CD8-positive, alpha-beta memory T cell (primary cell): ENCODE measurements around the gene EXOC4. TPM values are rescaled to one million over a fixed set of nuclear protein-coding genes. Genes with fewer than 3 reads are reported as not detected.

Experiments
- CTCF ChIA-PET: fragments of 350-600 bp; sonication (Branson Sonifier 250); formaldehyde crosslinking; loops from one replicate; lab custom pipeline; 2021; ENCODE audit warnings: antibody characterized with exemption; lab: Charles Lee
- POLR2A ChIA-PET: fragments of 350-600 bp; sonication (Branson Sonifier 250); formaldehyde crosslinking; loops from one replicate; lab custom pipeline; 2021; ENCODE audit warnings: antibody characterized with exemption; lab: Charles Lee
- DNase-seq, 5 donors: peaks; one replicate each; pipeline versions ENCODE4 v3.0.0 to v3.0.0-alpha.2; 2020 to 2022; ENCODE audit warnings: mixed read lengths in 1 of 5
- H3K27ac ChIP-seq: one replicate; pipeline ENCODE4 v1.7.0; 2013; ENCODE audit warnings: low read depth, mild to moderate bottlenecking, low read length, moderate library complexity
- H3K27me3 ChIP-seq: 2 replicates; pipeline ENCODE4 v1.7.0; 2013; ENCODE audit warnings: low read length, mild to moderate bottlenecking; ENCODE audit not compliant: insufficient read depth, poor library complexity, severe bottlenecking
- H3K36me3 ChIP-seq: 2 replicates; pipeline ENCODE4 v1.7.0; 2013; ENCODE audit warnings: mild to moderate bottlenecking, low read length, moderate library complexity; ENCODE audit not compliant: insufficient read depth
- H3K4me1 ChIP-seq: 2 replicates; pipeline ENCODE4 v1.7.0; 2013; ENCODE audit warnings: mild to moderate bottlenecking, low read length, moderate library complexity; ENCODE audit not compliant: insufficient read depth
- H3K4me3 ChIP-seq: 2 replicates; pipeline ENCODE4 v1.7.0; 2013; ENCODE audit warnings: mild to moderate bottlenecking, low read length
- H3K9me3 ChIP-seq: 2 replicates; pipeline ENCODE4 v1.7.0; 2013; ENCODE audit warnings: mild to moderate bottlenecking, low read length
- H3K27ac Mint-ChIP-seq, 8 donors: one replicate each; pipeline ENCODE4 v1.8.0; 2020 to 2021; ENCODE audit warnings: mixed read lengths in 8 of 8, mild to moderate bottlenecking in 6 of 8, inconsistent platforms in 3 of 8, moderate library complexity in 3 of 8
- H3K27me3 Mint-ChIP-seq, 2 donors: one replicate each; pipeline ENCODE4 v1.8.0; 2020 to 2021; ENCODE audit warnings: mixed read lengths in 2 of 2, mild to moderate bottlenecking in 1 of 2, moderate library complexity in 1 of 2
- H3K36me3 Mint-ChIP-seq, 3 donors: one replicate each; pipeline ENCODE4 v1.8.0; 2020 to 2021; ENCODE audit warnings: mixed read lengths in 3 of 3, inconsistent platforms in 1 of 3, mild to moderate bottlenecking in 1 of 3
- H3K4me1 Mint-ChIP-seq, 3 donors: one replicate each; pipeline ENCODE4 v1.8.0; 2020 to 2021; ENCODE audit warnings: mixed read lengths in 3 of 3, inconsistent platforms in 1 of 3, mild to moderate bottlenecking in 1 of 3
- H3K4me3 Mint-ChIP-seq, 7 donors: one replicate each; pipeline ENCODE4 v1.8.0; 2020 to 2021; ENCODE audit warnings: mixed read lengths in 7 of 7, mild to moderate bottlenecking in 6 of 7, moderate library complexity in 4 of 7, inconsistent platforms in 2 of 7
- H3K9me3 Mint-ChIP-seq, 5 donors: one replicate each; pipeline ENCODE4 v1.8.0; 2020 to 2022; ENCODE audit warnings: mixed read lengths in 5 of 5, mild to moderate bottlenecking in 3 of 5, moderate library complexity in 2 of 5, inconsistent platforms in 1 of 5
- polyA plus RNA-seq: library from polyadenylated mRNA; unstranded; fragments of 300-500 nt; fragmentation: Illumina TruSeq; gene quantifications from one replicate; pipeline ENCODE4 v1.2.3, GENCODE V29; 2021
- total RNA-seq, 2 experiments: library from RNA; stranded (reverse); gene quantifications; one replicate each; pipeline ENCODE4 v1.2.3, GENCODE V29; 2021

The EXOC4 gene
- total and polyA plus RNA-seq, 3 experiments from 2014 or later, result 34.5 to 53.2 (median 50.3) TPM

DNA sequence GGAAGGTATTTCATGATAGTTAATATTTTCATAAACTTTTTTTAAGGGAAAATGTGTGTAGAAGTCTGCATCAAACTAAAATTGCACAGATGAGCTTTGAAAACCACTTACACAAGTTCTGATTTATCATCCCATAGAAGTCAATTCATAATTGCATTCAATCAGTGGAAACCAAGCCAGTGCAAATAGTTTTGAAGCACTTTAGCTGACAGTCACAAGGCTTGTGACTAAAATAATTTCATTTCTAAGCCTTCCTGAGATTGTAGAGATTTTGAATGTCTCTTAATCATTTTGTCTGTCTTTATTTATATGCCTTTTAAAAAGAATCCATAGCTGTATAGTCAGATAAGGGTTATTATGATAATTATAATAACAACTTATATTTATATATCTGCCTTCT lies 41.4 kb downstream of the EXOC4 start:
- Histone ChIP-seq H3K4me1 (no peaks in the 10 kb centered on the region), H3K4me3 (no peak overlapping the region), H3K36me3 (peaks cover 6% of the 10 kb centered on the region), H3K27ac (no peak overlapping the region), H3K27me3 (no peaks in the 10 kb centered on the region), H3K9me3 (no peaks in the 10 kb centered on the region)
- no peaks in the 10 kb centered on the region for H3K27me3 Mint-ChIP-seq
- H3K36me3 Mint-ChIP-seq, result peaks cover 14 to 40% (median 21%) of the 10 kb centered on the region in 3 donors
- H3K4me3 Mint-ChIP-seq, result no peak overlapping the region
- no peak overlapping the region for H3K27ac Mint-ChIP-seq
- peaks cover 20 to 56% (median 22%) of the 10 kb centered on the region in 3 donors for H3K4me1 Mint-ChIP-seq
- no peaks in the 10 kb centered on the region for H3K9me3 Mint-ChIP-seq
- no peak for DNase-seq
- CTCF ChIA-PET, result no interaction called here
- POLR2A ChIA-PET, result no interaction called here

DNA sequence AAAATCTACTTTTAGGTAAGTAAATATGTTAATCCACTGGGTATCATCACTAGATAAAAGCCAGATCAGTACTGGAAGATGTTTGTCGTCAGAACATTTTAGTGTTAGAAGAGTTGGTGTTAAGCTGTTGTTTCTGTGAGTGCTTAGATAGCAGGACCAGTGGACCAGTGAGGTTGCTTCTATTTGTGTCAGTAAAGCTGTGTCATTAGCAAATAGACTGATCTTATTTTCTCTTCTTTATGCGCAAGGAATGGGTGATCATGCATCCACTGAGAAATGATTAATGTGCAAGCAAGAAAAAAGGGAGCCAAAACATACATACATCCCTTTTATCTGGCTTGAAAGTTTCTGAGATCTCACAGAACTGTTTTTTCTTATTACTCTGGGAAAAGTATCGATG lies 42.6 kb downstream of the EXOC4 start:
- Histone ChIP-seq H3K4me1 (no peaks in the 10 kb centered on the region), H3K4me3 (no peak overlapping the region), H3K27ac (no peak overlapping the region), H3K27me3 (no peaks in the 10 kb centered on the region), H3K36me3 (no peaks in the 10 kb centered on the region), H3K9me3 (no peaks in the 10 kb centered on the region)
- DNase-seq, result no peak
- Mint-ChIP-seq H3K4me3 (no peak overlapping the region), H3K36me3 (peaks cover 5 to 28% (median 14%) of the 10 kb centered on the region in 3 donors), H3K27me3 (no peaks in the 10 kb centered on the region), H3K4me1 (peaks cover 23 to 50% (median 26%) of the 10 kb centered on the region in 3 donors), H3K9me3 (no peaks in the 10 kb centered on the region), H3K27ac (no peak overlapping the region)
- POLR2A ChIA-PET, result no interaction called here
- CTCF ChIA-PET, result no interaction called here

DNA sequence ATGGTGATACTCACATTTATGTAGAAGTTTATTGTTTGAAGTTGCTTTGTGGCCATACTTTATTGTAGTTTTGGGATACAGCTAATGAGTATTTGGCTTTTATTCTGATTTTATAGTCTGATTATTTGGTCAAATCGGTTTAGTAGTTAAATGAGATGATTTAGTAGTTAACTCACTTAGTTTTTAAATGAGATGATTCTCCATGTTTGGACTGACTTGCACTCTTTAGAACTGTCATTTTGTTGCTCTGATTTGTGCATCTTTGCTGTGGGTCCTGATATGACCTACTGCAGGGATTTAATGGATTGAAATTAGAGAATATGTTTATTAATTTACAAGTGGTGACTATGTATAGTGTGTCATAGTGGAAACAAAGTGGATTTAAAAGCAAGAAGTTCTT lies 44.2 kb downstream of the EXOC4 start:
- Histone ChIP-seq H3K9me3 (no peaks in the 10 kb centered on the region), H3K27me3 (no peaks in the 10 kb centered on the region), H3K27ac (no peak overlapping the region), H3K4me1 (no peaks in the 10 kb centered on the region), H3K4me3 (no peak overlapping the region), H3K36me3 (no peaks in the 10 kb centered on the region)
- DNase-seq, result no peak
- H3K4me3 Mint-ChIP-seq, result no peak overlapping the region
- peaks cover 0 to 18% (median 12%) of the 10 kb centered on the region in 3 donors for H3K36me3 Mint-ChIP-seq
- no peak overlapping the region for H3K27ac Mint-ChIP-seq
- no peaks in the 10 kb centered on the region for H3K9me3 Mint-ChIP-seq
- CTCF ChIA-PET, result no interaction called here
- POLR2A ChIA-PET, result no interaction called here
- H3K4me1 Mint-ChIP-seq, result peaks cover 14 to 41% (median 25%) of the 10 kb centered on the region in 3 donors
- no peaks in the 10 kb centered on the region for H3K27me3 Mint-ChIP-seq

DNA sequence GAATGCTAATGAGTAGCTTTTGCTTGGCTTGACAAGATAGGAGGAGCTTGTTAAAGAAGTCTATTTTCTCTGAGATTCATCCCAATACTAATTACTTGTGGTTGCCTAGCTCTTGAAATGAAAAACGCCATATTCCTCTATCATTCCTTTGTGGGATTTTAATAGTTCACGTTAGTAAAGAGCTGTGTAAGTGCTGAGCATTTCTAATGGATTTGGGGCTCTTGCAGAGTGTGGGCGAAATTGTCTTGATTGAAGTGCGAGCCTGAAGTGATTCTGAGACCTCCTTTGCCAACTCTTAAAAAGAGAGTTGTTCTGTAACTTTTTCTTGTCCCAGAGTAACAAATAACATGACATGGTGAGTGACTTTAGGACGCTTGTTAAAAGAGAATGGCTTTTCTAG lies 45.2 kb downstream of the EXOC4 start:
- Histone ChIP-seq H3K4me3 (no peak overlapping the region), H3K27ac (no peak overlapping the region), H3K36me3 (no peaks in the 10 kb centered on the region), H3K9me3 (no peaks in the 10 kb centered on the region), H3K4me1 (no peaks in the 10 kb centered on the region), H3K27me3 (no peaks in the 10 kb centered on the region)
- no peaks in the 10 kb centered on the region for H3K9me3 Mint-ChIP-seq
- CTCF ChIA-PET, result no interaction called here
- H3K36me3 Mint-ChIP-seq, result peaks cover 0 to 11% (median 9%) of the 10 kb centered on the region in 3 donors
- no peaks in the 10 kb centered on the region for H3K27me3 Mint-ChIP-seq
- DNase-seq, result no peak
- POLR2A ChIA-PET, result no interaction called here
- peaks cover 11 to 33% (median 19%) of the 10 kb centered on the region in 3 donors for H3K4me1 Mint-ChIP-seq
- no peak overlapping the region for H3K27ac Mint-ChIP-seq
- H3K4me3 Mint-ChIP-seq, result no peak overlapping the region

DNA sequence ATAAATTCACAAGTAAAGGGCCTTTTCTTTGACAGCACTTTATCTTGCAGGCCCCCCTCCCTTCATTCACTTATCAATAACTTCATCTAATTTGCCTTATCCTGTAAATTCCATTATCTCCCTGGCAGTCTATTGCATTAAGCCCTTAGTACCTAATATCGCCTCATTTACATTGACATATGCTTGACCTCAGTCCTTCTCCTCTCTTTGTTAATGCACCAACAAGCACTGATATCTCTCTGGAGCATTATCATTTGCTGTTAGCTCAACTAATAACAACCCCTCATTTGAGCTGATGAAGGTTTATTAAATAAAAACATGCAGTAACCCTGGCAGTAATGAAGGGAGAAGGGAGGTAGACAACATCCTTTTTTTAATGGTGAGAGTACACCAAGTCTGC lies 46.8 kb downstream of the EXOC4 start:
- Histone ChIP-seq H3K27me3 (no peaks in the 10 kb centered on the region), H3K4me1 (no peaks in the 10 kb centered on the region), H3K36me3 (no peaks in the 10 kb centered on the region), H3K27ac (no peak overlapping the region), H3K9me3 (no peaks in the 10 kb centered on the region), H3K4me3 (no peak overlapping the region)
- no peak overlapping the region for H3K27ac Mint-ChIP-seq
- H3K27me3 Mint-ChIP-seq, result no peaks in the 10 kb centered on the region
- peaks cover 0 to 10% (median 8%) of the 10 kb centered on the region in 3 donors for H3K36me3 Mint-ChIP-seq
- H3K9me3 Mint-ChIP-seq, result no peaks in the 10 kb centered on the region
- peaks cover 10 to 30% (median 26%) of the 10 kb centered on the region in 3 donors for H3K4me1 Mint-ChIP-seq
- ChIA-PET POLR2A (no interaction called here), CTCF (no interaction called here)
- no peak for DNase-seq
- no peak overlapping the region for H3K4me3 Mint-ChIP-seq

DNA sequence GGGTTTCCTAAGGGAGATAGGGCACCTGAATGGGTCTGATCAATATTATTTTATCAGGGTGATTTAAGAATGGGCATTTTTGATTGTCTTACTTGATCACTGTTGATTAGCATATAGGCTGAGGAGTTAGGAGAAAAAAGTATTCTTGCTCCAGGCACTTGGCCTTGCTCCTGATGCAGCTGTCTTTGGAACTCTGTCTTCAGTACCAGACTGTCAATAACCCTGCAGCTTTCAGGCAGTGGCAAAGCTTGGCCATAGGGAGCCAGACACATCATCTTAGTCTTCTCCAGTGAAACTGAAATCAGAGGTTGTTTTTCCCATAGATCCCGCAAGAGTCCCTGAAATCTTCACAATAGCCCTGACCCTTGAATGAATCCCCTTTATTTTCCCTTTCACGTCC lies 47.2 kb downstream of the EXOC4 start:
- DNase-seq, result no peak
- Histone ChIP-seq H3K9me3 (no peaks in the 10 kb centered on the region), H3K36me3 (no peaks in the 10 kb centered on the region), H3K4me1 (no peaks in the 10 kb centered on the region), H3K27me3 (no peaks in the 10 kb centered on the region), H3K27ac (no peak overlapping the region), H3K4me3 (no peak overlapping the region)
- Mint-ChIP-seq H3K4me3 (no peak overlapping the region), H3K27ac (no peak overlapping the region), H3K4me1 (peaks cover 9 to 30% (median 26%) of the 10 kb centered on the region in 3 donors), H3K27me3 (no peaks in the 10 kb centered on the region), H3K36me3 (peaks cover 0 to 14% (median 9%) of the 10 kb centered on the region in 3 donors), H3K9me3 (no peaks in the 10 kb centered on the region)
- ChIA-PET POLR2A (no interaction called here), CTCF (no interaction called here)

DNA sequence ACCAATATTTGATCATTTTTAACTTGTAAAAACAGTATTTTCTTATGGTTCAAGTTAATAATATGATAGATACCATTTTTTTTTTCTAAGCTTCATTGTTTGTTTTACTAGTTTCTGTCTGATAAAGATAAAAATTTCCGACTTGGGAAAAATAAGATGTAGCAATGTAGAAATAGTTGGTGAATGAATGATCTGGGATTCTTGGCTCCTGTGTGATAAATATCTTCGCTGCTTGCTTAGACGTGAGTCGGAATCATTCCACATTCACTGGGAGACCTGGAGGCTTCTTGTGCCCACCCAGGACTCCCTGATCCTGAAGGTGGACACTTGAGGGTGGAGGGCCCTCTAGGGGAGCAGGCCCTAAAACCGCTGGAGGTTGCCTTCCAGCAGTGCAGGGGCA lies 47.9 kb downstream of the EXOC4 start:
- H3K36me3 Mint-ChIP-seq, result peaks cover 2 to 18% (median 16%) of the 10 kb centered on the region in 3 donors
- Histone ChIP-seq H3K9me3 (no peaks in the 10 kb centered on the region), H3K27ac (no peak overlapping the region), H3K27me3 (no peaks in the 10 kb centered on the region), H3K4me3 (no peak overlapping the region), H3K36me3 (no peaks in the 10 kb centered on the region), H3K4me1 (no peaks in the 10 kb centered on the region)
- H3K27me3 Mint-ChIP-seq, result no peaks in the 10 kb centered on the region
- no peaks in the 10 kb centered on the region for H3K9me3 Mint-ChIP-seq
- H3K4me3 Mint-ChIP-seq, result no peak overlapping the region
- no peak for DNase-seq
- POLR2A ChIA-PET, result no interaction called here
- no peak overlapping the region for H3K27ac Mint-ChIP-seq
- H3K4me1 Mint-ChIP-seq, result peaks cover 9 to 26% (median 25%) of the 10 kb centered on the region in 3 donors
- CTCF ChIA-PET, result no interaction called here

DNA sequence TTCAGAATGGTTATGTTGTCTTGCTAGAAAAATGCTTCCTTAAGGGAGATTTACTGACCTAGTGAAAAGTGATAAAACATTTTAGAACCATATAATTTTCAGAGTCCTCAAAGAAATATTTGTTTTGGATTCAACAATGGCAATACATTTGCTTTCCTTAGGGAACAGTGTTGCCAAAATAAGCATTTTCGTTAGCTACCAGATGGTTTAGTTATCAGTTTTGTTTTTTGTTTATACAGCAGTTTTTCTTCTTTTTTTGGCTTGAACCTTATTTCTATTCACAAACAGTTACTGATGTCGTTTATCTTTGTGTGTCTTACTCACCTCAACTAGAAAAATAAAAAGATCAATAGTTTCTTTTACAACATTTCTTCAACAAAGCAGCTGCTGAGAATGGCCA lies 48.6 kb downstream of the EXOC4 start:
- Mint-ChIP-seq H3K27me3 (no peaks in the 10 kb centered on the region), H3K27ac (no peak overlapping the region), H3K36me3 (peaks cover 9 to 23% (median 19%) of the 10 kb centered on the region in 3 donors), H3K4me3 (no peak overlapping the region), H3K4me1 (peaks cover 5 to 26% (median 22%) of the 10 kb centered on the region in 3 donors), H3K9me3 (no peaks in the 10 kb centered on the region)
- CTCF ChIA-PET, result no interaction called here
- no peak overlapping the region for H3K27ac ChIP-seq
- POLR2A ChIA-PET, result no interaction called here
- no peak for DNase-seq
- H3K36me3 ChIP-seq, result peaks cover 5% of the 10 kb centered on the region
- no peaks in the 10 kb centered on the region for H3K9me3 ChIP-seq
- H3K4me3 ChIP-seq, result no peak overlapping the region
- H3K4me1 ChIP-seq, result no peaks in the 10 kb centered on the region
- H3K27me3 ChIP-seq, result no peaks in the 10 kb centered on the region
